ENCODE results near the gene SPRED1. TPM values are rescaled to one million over a fixed set of nuclear protein-coding genes. Genes with fewer than 3 reads are reported as not detected.

SPRED1 gene
- polyA plus RNA-seq, 2 of the 4 experiments (the other 2 are of a cell fraction), result 6.0 to 8.6 TPM

- Histone ChIP-seq H3K4me1 (no peaks in the 10 kb centered on the region), H3K4me2 (no peak overlapping the region), H3K9me3 (no peaks in the 10 kb centered on the region), H3K27ac (no peak overlapping the region), H3K4me3 (no peak overlapping the region)
- CTCF ChIA-PET, result no interaction called here
- no peak for DNase-seq (ENCODE audit: low read depth in 1 of 2, low spot score in 1 of 2)
- ATAC-seq, result no peak
- 65% methylated on average over 5 of the region's 5 CpGs for WGBS (ENCODE audit: missing lambda C conversion rate)
- POLR2A ChIA-PET, result no interaction called here
- FAIRE-seq, result no peak
- no peak for TF ChIP-seq FOXS1 (CRISPR knock-in tag; IDR thresholded peaks at IDR 0.05)
Observed at GRCh38 chr15:38401701-38402100, 149.1 kb downstream of the SPRED1 start.

- TF ChIP-seq POLR2A (IDR thresholded peaks at IDR 0.05; ENCODE audit: low read length) (no peak), CHD2 (IDR thresholded peaks at IDR 0.05; ENCODE audit: low read length, partially characterized antibody) (no peak), FOSL2 (IDR thresholded peaks at IDR 0.05) (no peak), FOSL2 (CRISPR knock-in tag; IDR thresholded peaks at IDR 0.05) (no peak), BHLHE40 (IDR thresholded peaks at IDR 0.05; ENCODE audit: low read depth, low read length) (no peak), POLR2AphosphoS2 (conservative IDR thresholded peaks at IDR 0.05; ENCODE audit: low read length) (no peak), CBX8 (IDR thresholded peaks at IDR 0.05) (no peak), REST (IDR thresholded peaks at IDR 0.05) (no peak), HDAC2 (IDR thresholded peaks at IDR 0.05) (no peak), FOSB (CRISPR knock-in tag; IDR thresholded peaks at IDR 0.05) (no peak), EP300 (IDR thresholded peaks at IDR 0.05) (no peak), EHF (CRISPR knock-in tag; IDR thresholded peaks at IDR 0.05) (no peak), SMC3 (IDR thresholded peaks at IDR 0.05) (no peak), RARB (CRISPR knock-in tag; IDR thresholded peaks at IDR 0.05) (no peak), KDM5A (IDR thresholded peaks at IDR 0.05) (no peak), CBX2 (IDR thresholded peaks at IDR 0.05; ENCODE audit: borderline replicate concordance, low read depth) (no peak), RCOR1 (IDR thresholded peaks at IDR 0.05; ENCODE audit: low read depth, low read length) (no peak), HOXB13 (CRISPR knock-in tag; IDR thresholded peaks at IDR 0.05; ENCODE audit: low read depth) (no peak)
- TF ChIP-seq, protein P1, sequence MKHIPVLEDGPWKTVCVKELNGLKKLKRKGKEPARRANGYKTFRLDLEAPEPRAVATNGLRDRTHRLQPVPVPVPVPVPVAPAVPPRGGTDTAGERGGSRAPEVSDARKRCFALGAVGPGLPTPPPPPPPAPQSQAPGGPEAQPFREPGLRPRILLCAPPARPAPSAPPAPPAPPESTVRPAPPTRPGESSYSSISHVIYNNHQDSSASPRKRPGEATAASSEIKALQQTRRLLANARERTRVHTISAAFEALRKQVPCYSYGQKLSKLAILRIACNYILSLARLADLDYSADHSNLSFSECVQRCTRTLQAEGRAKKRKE (CRISPR knock-in tag; IDR thresholded peaks at IDR 0.05; ENCODE audit: low read depth), result no peak
- TF ChIP-seq, protein P2, sequence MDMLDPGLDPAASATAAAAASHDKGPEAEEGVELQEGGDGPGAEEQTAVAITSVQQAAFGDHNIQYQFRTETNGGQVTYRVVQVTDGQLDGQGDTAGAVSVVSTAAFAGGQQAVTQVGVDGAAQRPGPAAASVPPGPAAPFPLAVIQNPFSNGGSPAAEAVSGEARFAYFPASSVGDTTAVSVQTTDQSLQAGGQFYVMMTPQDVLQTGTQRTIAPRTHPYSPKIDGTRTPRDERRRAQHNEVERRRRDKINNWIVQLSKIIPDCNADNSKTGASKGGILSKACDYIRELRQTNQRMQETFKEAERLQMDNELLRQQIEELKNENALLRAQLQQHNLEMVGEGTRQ (IDR thresholded peaks at IDR 0.05), result no peak
- H3K27ac ChIP-seq, result no peak overlapping the region
- CTCF ChIA-PET, result no interaction called here
- H3K4me1 ChIP-seq, result no peaks in the 10 kb centered on the region
- ATAC-seq, result no peak
- 46% methylated on average over 7 of the region's 7 CpGs for WGBS (ENCODE audit: missing lambda C conversion rate)
- no peak overlapping the region for H3K4me2 ChIP-seq
- H3K4me3 ChIP-seq, result no peak overlapping the region
- no peak for DNase-seq (ENCODE audit: low read depth in 1 of 2, low spot score in 1 of 2)
- FAIRE-seq, result no peak
- H3K9me3 ChIP-seq, result no peaks in the 10 kb centered on the region
- POLR2A ChIA-PET, result no interaction called here
Observed at GRCh38 chr15:38406436-38406835, 153.8 kb downstream of the SPRED1 start.

Other genes starting within 250 kb of the SPRED1 start
- 15.4 and 18.8 TPM in 2 replicates for gene FAM98B, start 201.3 kb downstream of the SPRED1 start, polyA plus RNA-seq (2011; rRNA removed)
- 16.5 to 17.6 TPM (median 16.7 TPM) in 3 replicates for gene FAM98B, start 201.3 kb downstream of the SPRED1 start, polyA plus RNA-seq (2017; fragmentation: RNase III; extraction: RNeasy Plus Mini Kit Qiagen cat#74134 plus additional on column Dnase treatment)

Data from A549 (cell line).